Ovary (tissue), 9 donors: ENCODE measurements around the gene RCAN3. TPM values are rescaled to one million over a fixed set of nuclear protein-coding genes. Genes with fewer than 3 reads are reported as not detected.

ENCODE experiments used
- DNase-seq, 5 donors: peaks; one replicate each; pipeline ENCODE4 v3.0.0-alpha.2; 2019 to 2020
- H3K27ac ChIP-seq, 2 donors: fragments of 200-600 bp; one replicate each; pipeline versions ENCODE4 v1.5.1 to v1.8.0; 2019 to 2022
- H3K27me3 ChIP-seq: fragments of 200-600 bp; one replicate; pipeline ENCODE4 v1.8.0; 2022
- H3K36me3 ChIP-seq: fragments of 200-600 bp; sonication (generic); one replicate; pipeline ENCODE4 v1.5.1; 2019
- H3K4me1 ChIP-seq: one replicate; pipeline ENCODE4 v1.8.1; 2013; ENCODE audit warnings: mild to moderate bottlenecking, moderate library complexity; ENCODE audit not compliant: insufficient read depth
- H3K4me3 ChIP-seq: fragments of 200-600 bp; sonication (generic); one replicate; pipeline ENCODE4 v1.5.1; 2017
- H3K9me3 ChIP-seq, 2 donors: fragments of 200-600 bp in 1 of 2; sonication (generic) in 1 of 2; one replicate each; pipeline versions ENCODE4 v1.5.1 to v1.8.1; 2013 to 2019; ENCODE audit warnings: mild to moderate bottlenecking in 1 of 2, moderate library complexity in 1 of 2
- EP300 ChIP-seq: sonication (generic); formaldehyde crosslinking; IDR thresholded peaks from one replicate; pipeline ENCODE4 v1.6.1; 2017; ENCODE audit warnings: antibody characterized with exemption
- POLR2A ChIP-seq: fragments of 450-650 bp; IDR thresholded peaks from one replicate; pipeline ENCODE4 v1.6.1; 2017; ENCODE audit warnings: antibody characterized with exemption, mild to moderate bottlenecking, moderate library complexity
- WGBS, 3 donors: extraction: QIAGEN DNeasy Blood & Tissue Kit in 1 of 3; methylation state at CpG; one replicate each; pipeline versions ENCODE4 v1.1.5 to v1.1.7; 2013 to 2017; 5-methylcytosine and 5-hydroxymethylcytosine counted together
- intact Hi-C, 4 donors: fragments of 100-400 bp; cut with DNase I; formaldehyde crosslinking; loops; one replicate each; pipeline versions ENCODE4 v1.11.0 to v1.15.1; 2022 to 2023
- polyA plus RNA-seq, 2 donors: library from polyadenylated mRNA; stranded (reverse); fragments of 200-250 nt in 1 of 2; fragments of 350-450 nt in 1 of 2; fragmentation: Illumina TruSeq in 1 of 2; extraction: RNeasy Lipid Tissue Mini Kit (QIAGEN cat#74804) in 1 of 2; gene quantifications; one replicate each; pipeline ENCODE4 v1.2.3, GENCODE V29; 2013 to 2014
- total RNA-seq, 7 donors: library from RNA; depleted of rRNA in 2 of 7; stranded (reverse); fragments of >200 nt in 2 of 7; fragmentation: NEBNext Ultra II Directional in 3 of 7; extraction: Animal tissue kit (Norgen Biotek cat#: 25700) in 3 of 7; gene quantifications; one replicate each; pipeline versions ENCODE4 v1.1.0 to v1.2.4, GENCODE V29; 2016 to 2023
- TF ChIP-seq, protein P1 (sequence below), 3 donors: fragments of 450-650 bp in 2 of 3; fragments of 200-600 bp in 1 of 3; IDR thresholded peaks; one replicate each; pipeline versions ENCODE4 v1.5.1 to v1.8.0; 2016 to 2022; ENCODE audit warnings: antibody characterized with exemption in 3 of 3, mild to moderate bottlenecking in 1 of 3
- donor health status: DM: no; HTN: no; CAD: no; lungs with moderate emphysema.
- donor health status: DM: no; HTN: no; CAD: no.
- donor health status: Bipolar disorder and iron deficiency.
- donor health status: DM: yes; HTN: yes; CAD: no.
- donor health status: DM: no; HTN: no; CAD: no.
- donor health status: DM: yes; HTN: yes; CAD: no.

RCAN3 gene
- total and polyA plus RNA-seq, 9 donors, result 0.25 to 12.4 (median 2.1) TPM

DNA sequence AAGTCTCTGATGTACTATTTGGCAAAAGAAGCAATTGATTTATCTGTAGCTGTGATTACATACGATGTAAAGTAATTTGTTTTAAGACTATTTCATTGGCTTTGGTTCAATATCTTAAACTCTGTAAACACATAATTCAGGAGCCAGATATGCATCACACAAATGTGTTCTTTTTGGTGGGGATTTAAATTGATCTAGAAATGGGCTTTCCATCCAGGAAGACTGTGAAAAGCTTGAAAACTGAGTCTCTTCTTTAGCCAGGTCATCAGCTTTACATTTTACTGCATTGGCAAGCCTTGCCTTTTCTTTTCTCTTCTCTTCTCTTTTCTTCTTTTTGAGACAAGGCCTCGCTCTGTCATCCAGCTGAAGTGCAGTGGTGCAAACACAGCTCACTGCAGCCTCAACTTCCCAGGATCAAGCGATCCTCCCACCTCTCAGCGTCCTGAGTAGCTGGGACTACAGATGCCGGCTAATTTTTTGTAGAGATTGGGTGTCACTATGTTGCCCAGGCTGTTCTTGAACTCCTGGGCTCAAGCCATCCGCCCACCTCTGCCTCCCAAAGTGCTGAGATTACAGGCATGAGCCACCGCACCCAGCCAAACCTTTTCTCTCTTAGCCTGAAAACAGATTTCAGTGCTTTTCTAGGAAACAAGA lies 1.4 kb downstream of the RCAN3 start:
- Histone ChIP-seq H3K9me3 (no peaks in the 10 kb centered on the region), H3K27me3 (no peaks in the 10 kb centered on the region), H3K36me3 (no peaks in the 10 kb centered on the region), H3K4me3 (no peak overlapping the region), H3K4me1 (no peaks in the 10 kb centered on the region), H3K27ac (no peak overlapping the region)
- 83 to 90% (median 84%) methylated on average over 7 of the region's 7 CpGs for WGBS, 3 donors
- TF ChIP-seq, protein P1, sequence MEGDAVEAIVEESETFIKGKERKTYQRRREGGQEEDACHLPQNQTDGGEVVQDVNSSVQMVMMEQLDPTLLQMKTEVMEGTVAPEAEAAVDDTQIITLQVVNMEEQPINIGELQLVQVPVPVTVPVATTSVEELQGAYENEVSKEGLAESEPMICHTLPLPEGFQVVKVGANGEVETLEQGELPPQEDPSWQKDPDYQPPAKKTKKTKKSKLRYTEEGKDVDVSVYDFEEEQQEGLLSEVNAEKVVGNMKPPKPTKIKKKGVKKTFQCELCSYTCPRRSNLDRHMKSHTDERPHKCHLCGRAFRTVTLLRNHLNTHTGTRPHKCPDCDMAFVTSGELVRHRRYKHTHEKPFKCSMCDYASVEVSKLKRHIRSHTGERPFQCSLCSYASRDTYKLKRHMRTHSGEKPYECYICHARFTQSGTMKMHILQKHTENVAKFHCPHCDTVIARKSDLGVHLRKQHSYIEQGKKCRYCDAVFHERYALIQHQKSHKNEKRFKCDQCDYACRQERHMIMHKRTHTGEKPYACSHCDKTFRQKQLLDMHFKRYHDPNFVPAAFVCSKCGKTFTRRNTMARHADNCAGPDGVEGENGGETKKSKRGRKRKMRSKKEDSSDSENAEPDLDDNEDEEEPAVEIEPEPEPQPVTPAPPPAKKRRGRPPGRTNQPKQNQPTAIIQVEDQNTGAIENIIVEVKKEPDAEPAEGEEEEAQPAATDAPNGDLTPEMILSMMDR (IDR thresholded peaks at IDR 0.05), result no peak
- TF ChIP-seq POLR2A, result no peak
- no peak for TF ChIP-seq EP300
- intact Hi-C loops, result no loop called here
- no peak for DNase-seq

DNA sequence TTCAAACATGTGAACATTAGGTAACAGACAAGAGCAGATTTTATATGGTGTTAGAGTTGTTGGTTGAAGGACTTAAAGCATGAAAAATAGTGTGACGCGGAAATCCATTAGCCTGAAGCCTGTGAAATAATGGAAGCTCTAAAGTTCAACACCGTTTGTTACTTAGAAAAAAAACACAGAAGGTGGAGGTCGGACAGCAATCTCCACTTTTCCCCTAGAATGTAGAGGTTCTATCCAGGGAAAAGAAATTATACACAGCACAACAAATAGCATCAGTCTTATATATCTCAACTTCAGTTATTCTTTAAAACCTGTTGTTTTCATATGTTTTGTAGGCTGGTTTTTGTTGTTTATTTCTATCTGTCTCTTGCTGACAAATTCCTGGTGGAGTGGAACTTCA lies 1.9 kb downstream of the RCAN3 start:
- no peaks in the 10 kb centered on the region for H3K27me3 ChIP-seq

DNA sequence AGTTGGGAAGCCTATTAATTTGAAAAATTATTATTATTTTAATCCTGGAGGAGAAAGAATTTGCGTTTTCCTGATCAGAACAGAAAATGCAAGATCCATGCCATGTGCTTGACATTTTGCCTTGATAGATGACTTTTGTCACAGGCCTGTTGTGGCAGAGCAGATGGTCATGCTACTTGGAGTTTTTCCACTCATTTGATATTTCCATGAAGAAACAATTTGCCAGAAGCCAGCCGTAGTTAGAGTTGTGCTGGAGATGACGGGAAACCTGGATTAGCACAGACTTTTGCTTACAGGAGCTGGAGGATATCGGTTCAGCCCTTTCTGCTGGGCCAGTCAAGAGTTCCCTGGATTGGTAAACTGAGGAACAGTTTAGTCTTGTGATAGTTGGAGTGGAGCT lies 3.2 kb downstream of the RCAN3 start:
- TF ChIP-seq POLR2A, result no peak
- no peak for TF ChIP-seq EP300
- TF ChIP-seq, protein P1 (IDR thresholded peaks at IDR 0.05), result no peak
- 83 to 89% (median 89%) methylated on average over 4 of the region's 4 CpGs for WGBS, 3 donors
- no peak for DNase-seq
- Histone ChIP-seq H3K36me3 (no peaks in the 10 kb centered on the region), H3K4me1 (no peaks in the 10 kb centered on the region), H3K27me3 (no peaks in the 10 kb centered on the region), H3K27ac (no peak overlapping the region), H3K4me3 (no peak overlapping the region), H3K9me3 (no peaks in the 10 kb centered on the region)
- intact Hi-C loops, result no loop called here

More for the DNA sequence above, 1.9 kb downstream of the RCAN3 start:
- no peak for DNase-seq
- H3K36me3 ChIP-seq, result no peaks in the 10 kb centered on the region
- H3K9me3 ChIP-seq, result no peaks in the 10 kb centered on the region
- no peak overlapping the region for H3K27ac ChIP-seq
- intact Hi-C loops, result no loop called here
- TF ChIP-seq EP300 (no peak), POLR2A (no peak)
- TF ChIP-seq, protein P1 (IDR thresholded peaks at IDR 0.05), result no peak
- H3K4me1 ChIP-seq, result no peaks in the 10 kb centered on the region
- H3K4me3 ChIP-seq, result no peak overlapping the region
- 89 to 91% (median 91%) methylated on average over 4 of the region's 4 CpGs for WGBS, 3 donors

DNA sequence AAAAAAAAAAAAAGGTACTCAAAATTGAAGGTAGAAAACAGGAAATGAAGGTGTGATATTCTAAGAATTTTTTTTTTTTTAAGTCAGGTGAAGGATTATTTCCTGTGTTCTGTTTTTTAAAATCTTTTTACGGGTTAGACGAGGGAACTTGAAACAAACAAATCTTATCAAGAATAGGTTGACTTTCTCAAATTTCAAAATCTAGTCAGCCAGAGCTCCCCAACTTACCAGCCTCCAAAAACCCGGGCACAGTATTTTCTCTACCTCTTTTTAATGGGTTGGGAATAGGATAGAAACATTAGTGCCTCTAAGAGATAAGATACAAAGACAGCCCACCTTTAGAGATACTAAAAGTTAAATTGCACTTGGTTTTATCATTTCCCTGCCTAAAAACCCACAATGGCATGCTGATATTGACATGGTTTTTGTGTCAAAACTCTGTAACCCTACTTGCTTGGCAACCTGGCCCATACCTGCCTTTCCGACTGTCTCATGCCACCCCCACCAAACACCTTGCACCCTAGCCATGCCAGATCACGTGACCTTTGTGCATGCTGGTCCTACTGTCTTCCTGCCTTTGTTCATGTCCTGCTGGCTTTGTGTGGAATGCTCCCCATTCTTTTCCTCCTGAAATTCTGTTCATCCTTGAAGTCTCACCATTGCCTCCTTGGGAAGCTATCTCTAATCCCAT lies 4.2 kb downstream of the RCAN3 start:
- no peaks in the 10 kb centered on the region for H3K36me3 ChIP-seq
- WGBS, 3 donors, result 84 to 91% (median 87%) methylated on average over 5 of the region's 5 CpGs
- intact Hi-C loops, result no loop called here
- H3K27ac ChIP-seq, result no peak overlapping the region
- H3K4me1 ChIP-seq, result no peaks in the 10 kb centered on the region
- H3K9me3 ChIP-seq, result no peaks in the 10 kb centered on the region
- no peak overlapping the region for H3K4me3 ChIP-seq
- no peak for DNase-seq
- H3K27me3 ChIP-seq, result no peaks in the 10 kb centered on the region
- TF ChIP-seq, protein P1 (IDR thresholded peaks at IDR 0.05), result no peak
- TF ChIP-seq POLR2A, result no peak
